ENCODE data around the gene IGFL4. TPM values are rescaled to one million over a fixed set of nuclear protein-coding genes. Genes with fewer than 3 reads are reported as not detected.

The IGFL4 gene
- total and polyA plus RNA-seq, 10 of the 15 experiments (the other 5 are each of a cell fraction or from before 2014, with no cell fraction given) = not detected

GRCh38 chr19:46025835-46026234, 15.0 kb downstream of the IGFL4 start:
- Histone ChIP-seq H3K4me2 (ENCODE audit: control insufficient read depth, insufficient read depth) (no peak overlapping the region), H4K20me1 (ENCODE audit: control insufficient read depth, insufficient read depth) (no peaks in the 10 kb centered on the region), H3K4me3 (no peak overlapping the region), H2AFZ (ENCODE audit: control insufficient read depth, low read depth, low read length) (no peak overlapping the region), H3K36me3 (ENCODE audit: control insufficient read depth in 2 of 2, insufficient read depth in 2 of 2, low read length in 1 of 2) (no peaks in the 10 kb centered on the region), H3K27ac (ENCODE audit: control insufficient read depth, insufficient read depth) (no peak overlapping the region), H3K9ac (ENCODE audit: control insufficient read depth, insufficient read depth, low read length) (no peak overlapping the region), H3K79me2 (ENCODE audit: control insufficient read depth, insufficient read depth, low read length) (no peaks in the 10 kb centered on the region), H3K4me1 (ENCODE audit: control insufficient read depth, insufficient read depth, low read length) (no peaks in the 10 kb centered on the region), H3K9me3 (replicated peaks; ENCODE audit: control insufficient read depth, insufficient read depth, low read length) (no peaks in the 10 kb centered on the region), H3K27me3 (replicated peaks in 1 of 2; ENCODE audit: control insufficient read depth in 2 of 2, insufficient read depth in 2 of 2, low read length in 1 of 2) (no peaks in the 10 kb centered on the region)
- ChIA-PET SMC1A (ENCODE audit: uncharacterized antibody, unreplicated experiment) (interaction anchor here (1.2 to 5.2 kb wide), 2 partner anchors 22 to 238 kb away, joined by 3 to 34 read pairs; no protein-coding TSS in a partner anchor), CTCF (interaction anchor here (1.6 to 5.2 kb wide), 5 partner anchors 9 to 240 kb away, joined by 4 to 75 read pairs (median 8); no protein-coding TSS in a partner anchor), RAD21 (ENCODE audit: unreplicated experiment) (no interaction called here), POLR2A (no interaction called here)
- intact Hi-C loops (cut with micrococcal nuclease; ENCODE audit: unreplicated experiment) (loop anchor here (5.0 kb wide), 1 partner anchor 161 kb away; no protein-coding TSS in a partner anchor), in situ Hi-C loops (cut with MboI) (loop anchor here (5.0 kb wide), 1 partner anchor 241 kb away; no protein-coding TSS in a partner anchor)
- DNase-seq (ENCODE audit: low read depth, low spot score) (no peak), ATAC-seq (no peak), FAIRE-seq (no peak)
- WGBS (ENCODE audit: insufficient coverage, insufficient replicate concordance, low lambda C conversion rate, missing lambda C conversion rate) = 2% methylated on average over 3 of the region's 3 CpGs
- no TSS peak for BruUV-seq (replicated peaks)
- no peak for TF ChIP-seq MYC (IDR thresholded peaks at IDR 0.05; ENCODE audit: insufficient read depth, insufficient read length, insufficient replicate concordance, low read length, severe bottlenecking)
- no peak for TF ChIP-seq ESRRA (IDR thresholded peaks at IDR 0.05; ENCODE audit: low read length)
- no peak for TF ChIP-seq RELA (IDR thresholded peaks at IDR 0.05; ENCODE audit: borderline replicate concordance, partially characterized antibody)
- no peak for TF ChIP-seq ETV6 (conservative IDR thresholded peaks at IDR 0.05 in 1 of 2, IDR thresholded peaks at IDR 0.05 in 1 of 2; ENCODE audit: borderline replicate concordance in 1 of 2, low read depth in 1 of 2)
- TF ChIP-seq RCOR1 (conservative IDR thresholded peaks at IDR 0.05; ENCODE audit: low read depth, low read length) = no peak
- no peak for TF ChIP-seq YBX1 (IDR thresholded peaks at IDR 0.05)
- no peak for TF ChIP-seq MYB (IDR thresholded peaks at IDR 0.05; ENCODE audit: borderline replicate concordance, low read depth, low read length)
- TF ChIP-seq ASH2L (IDR thresholded peaks at IDR 0.05; ENCODE audit: borderline replicate concordance, low read depth) = no peak
- no peak for TF ChIP-seq IKZF1 (conservative IDR thresholded peaks at IDR 0.05)
- no peak for TF ChIP-seq SP1 (IDR thresholded peaks at IDR 0.05; ENCODE audit: low read depth, low read length)
- TF ChIP-seq PAX5 (IDR thresholded peaks at IDR 0.05; ENCODE audit: borderline replicate concordance, low read depth, low read length) = no peak
- no peak for TF ChIP-seq NRF1 (conservative IDR thresholded peaks at IDR 0.05; ENCODE audit: low read depth, low read length)
- no peak for TF ChIP-seq SKIL (IDR thresholded peaks at IDR 0.05; ENCODE audit: low read depth, poor library complexity, severe bottlenecking)
- TF ChIP-seq HCFC1 (IDR thresholded peaks at IDR 0.05; ENCODE audit: low read length) = no peak
- TF ChIP-seq NR2F1 (conservative IDR thresholded peaks at IDR 0.05) = no peak
- TF ChIP-seq HDAC6 (IDR thresholded peaks at IDR 0.05; ENCODE audit: unreplicated experiment) = no peak
- TF ChIP-seq PAX8 (IDR thresholded peaks at IDR 0.05) = no peak

Measured in GM12878 (cell line).